Astrocyte (in vitro differentiated cells and primary cell): ENCODE results near the gene HIBADH. TPM values are rescaled to one million over a fixed set of nuclear protein-coding genes. Genes with fewer than 3 reads are reported as not detected.

ENCODE experiments used
- DNase-seq: peaks from one replicate; pipeline ENCODE4 v3.0.0-alpha.2; 2010; ENCODE audit warnings: low read depth
- FAIRE-seq: peaks from 2 replicates; lab custom pipeline; 2011; peaks lifted over from hg19 to GRCh38; lab: Jason Lieb, UNC
- H2AFZ ChIP-seq: 2 replicates; pipeline ENCODE4 v1.6.0; 2012; ENCODE audit warnings: low read depth, low read length, inconsistent platforms
- H3K27ac ChIP-seq: 2 replicates; pipeline ENCODE4 v1.5.1; 2011; ENCODE audit warnings: low read depth, low read length, inconsistent platforms
- H3K27me3 ChIP-seq: 2 replicates; pipeline ENCODE4 v1.6.0; 2011; ENCODE audit warnings: low read length, inconsistent platforms; ENCODE audit not compliant: insufficient read depth
- H3K36me3 ChIP-seq: 2 replicates; pipeline ENCODE4 v1.5.1; 2011; ENCODE audit warnings: low read length, inconsistent platforms; ENCODE audit not compliant: insufficient read depth
- H3K4me1 ChIP-seq: 2 replicates; pipeline ENCODE4 v1.5.1; 2011; ENCODE audit warnings: low read length, inconsistent platforms; ENCODE audit not compliant: insufficient read depth
- H3K4me2 ChIP-seq: 2 replicates; pipeline ENCODE4 v1.6.0; 2012; ENCODE audit warnings: low read length, inconsistent platforms
- H3K4me3 ChIP-seq: 2 replicates; pipeline ENCODE4 v1.5.1; 2011; ENCODE audit warnings: low read depth, mild to moderate bottlenecking, low read length, inconsistent platforms; ENCODE audit not compliant: insufficient read depth
- H3K79me2 ChIP-seq: 2 replicates; pipeline ENCODE4 v1.6.0; 2012; ENCODE audit warnings: mild to moderate bottlenecking, low read length, inconsistent platforms; ENCODE audit not compliant: insufficient read depth
- H3K9ac ChIP-seq: 2 replicates; pipeline ENCODE4 v1.6.0; 2012; ENCODE audit warnings: mild to moderate bottlenecking, low read length, inconsistent platforms
- H3K9me3 ChIP-seq: 2 replicates; pipeline ENCODE4 v1.5.1; 2012; ENCODE audit warnings: low read depth, mild to moderate bottlenecking, low read length, inconsistent platforms; ENCODE audit not compliant: insufficient read depth
- H4K20me1 ChIP-seq: 2 replicates; pipeline ENCODE4 v1.6.0; 2012; ENCODE audit warnings: low read length, inconsistent platforms; ENCODE audit not compliant: insufficient read depth
- H3K27ac Mint-ChIP-seq: one replicate; pipeline ENCODE4 v1.8.0; 2021; ENCODE audit warnings: mild to moderate bottlenecking, mixed read lengths; ENCODE audit not compliant: unreplicated experiment
- H3K27me3 Mint-ChIP-seq: one replicate; pipeline ENCODE4 v1.8.0; 2021; ENCODE audit warnings: low read depth, mixed read lengths; ENCODE audit not compliant: unreplicated experiment
- H3K36me3 Mint-ChIP-seq: one replicate; pipeline ENCODE4 v1.8.0; 2021; ENCODE audit warnings: low read depth, mixed read lengths; ENCODE audit not compliant: unreplicated experiment
- H3K4me1 Mint-ChIP-seq: one replicate; pipeline ENCODE4 v1.8.0; 2021; ENCODE audit warnings: low read depth, mixed read lengths; ENCODE audit not compliant: unreplicated experiment
- H3K4me3 Mint-ChIP-seq: one replicate; pipeline ENCODE4 v1.8.0; 2021; ENCODE audit warnings: mild to moderate bottlenecking, moderate library complexity, mixed read lengths; ENCODE audit not compliant: unreplicated experiment
- H3K9me3 Mint-ChIP-seq: one replicate; pipeline ENCODE4 v1.8.0; 2021; ENCODE audit warnings: mild to moderate bottlenecking, mixed read lengths; ENCODE audit not compliant: unreplicated experiment
- CTCF ChIP-seq: IDR thresholded peaks from 2 replicates; pipeline ENCODE4 v1.5.1; 2011; ENCODE audit warnings: low read depth, mild to moderate bottlenecking, inconsistent platforms, low read length, moderate library complexity; ENCODE audit not compliant: insufficient read depth
- EZH2 ChIP-seq: IDR thresholded peaks from 2 replicates; pipeline ENCODE4 v1.6.1; 2012; ENCODE audit warnings: mild to moderate bottlenecking, low read length, inconsistent platforms; ENCODE audit not compliant: insufficient read depth
- total RNA-seq: library from RNA; stranded (reverse); gene quantifications from 2 replicates; pipeline ENCODE4 v1.2.1, GENCODE V29; 2021

The HIBADH gene
- total RNA-seq, 1 donor from 2014 or later: 21.9 TPM

- H3K27ac ChIP-seq: no peak overlapping the region
- Mint-ChIP-seq H3K36me3 (peaks cover 8% of the 10 kb centered on the region), H3K27me3 (no peaks in the 10 kb centered on the region), H3K4me1 (peaks cover 5% of the 10 kb centered on the region), H3K9me3 (no peaks in the 10 kb centered on the region), H3K27ac (no peak overlapping the region), H3K4me3 (no peak overlapping the region)
- H3K36me3 ChIP-seq: no peaks in the 10 kb centered on the region
- peaks cover 5% of the 10 kb centered on the region for H3K79me2 ChIP-seq
- no peak overlapping the region for H3K4me2 ChIP-seq
- H3K4me1 ChIP-seq: peaks cover 10% of the 10 kb centered on the region
- no peaks in the 10 kb centered on the region for H3K27me3 ChIP-seq
- H4K20me1 ChIP-seq: no peaks in the 10 kb centered on the region
- H3K9ac ChIP-seq: no peak overlapping the region
- DNase-seq: no peak
- no peak overlapping the region for H2AFZ ChIP-seq
- TF ChIP-seq CTCF (no peak), EZH2 (no peak)
- H3K4me3 ChIP-seq: no peak overlapping the region
- no peaks in the 10 kb centered on the region for H3K9me3 ChIP-seq
- no peak for FAIRE-seq
Observed at GRCh38 chr7:27636326-27637006, 26.2 kb downstream of the HIBADH start.

- Mint-ChIP-seq H3K4me3 (no peak overlapping the region), H3K27me3 (no peaks in the 10 kb centered on the region), H3K4me1 (no peaks in the 10 kb centered on the region), H3K9me3 (no peaks in the 10 kb centered on the region), H3K27ac (no peak overlapping the region), H3K36me3 (peaks cover 8% of the 10 kb centered on the region)
- H2AFZ ChIP-seq: no peak overlapping the region
- no peaks in the 10 kb centered on the region for H4K20me1 ChIP-seq
- H3K4me3 ChIP-seq: no peak overlapping the region
- FAIRE-seq: no peak
- H3K4me1 ChIP-seq: peaks cover 4% of the 10 kb centered on the region
- H3K27me3 ChIP-seq: no peaks in the 10 kb centered on the region
- no peak overlapping the region for H3K27ac ChIP-seq
- no peak for TF ChIP-seq CTCF
- TF ChIP-seq EZH2: no peak
- H3K9me3 ChIP-seq: no peaks in the 10 kb centered on the region
- H3K36me3 ChIP-seq: no peaks in the 10 kb centered on the region
- peaks cover 5% of the 10 kb centered on the region for H3K79me2 ChIP-seq
- no peak overlapping the region for H3K9ac ChIP-seq
- no peak overlapping the region for H3K4me2 ChIP-seq
- DNase-seq: no peak
Observed at GRCh38 chr7:27635728-27636127, 27.0 kb downstream of the HIBADH start.
